ENCODE measurements around the gene HOXA10.

The HOXA10 gene

DNA sequence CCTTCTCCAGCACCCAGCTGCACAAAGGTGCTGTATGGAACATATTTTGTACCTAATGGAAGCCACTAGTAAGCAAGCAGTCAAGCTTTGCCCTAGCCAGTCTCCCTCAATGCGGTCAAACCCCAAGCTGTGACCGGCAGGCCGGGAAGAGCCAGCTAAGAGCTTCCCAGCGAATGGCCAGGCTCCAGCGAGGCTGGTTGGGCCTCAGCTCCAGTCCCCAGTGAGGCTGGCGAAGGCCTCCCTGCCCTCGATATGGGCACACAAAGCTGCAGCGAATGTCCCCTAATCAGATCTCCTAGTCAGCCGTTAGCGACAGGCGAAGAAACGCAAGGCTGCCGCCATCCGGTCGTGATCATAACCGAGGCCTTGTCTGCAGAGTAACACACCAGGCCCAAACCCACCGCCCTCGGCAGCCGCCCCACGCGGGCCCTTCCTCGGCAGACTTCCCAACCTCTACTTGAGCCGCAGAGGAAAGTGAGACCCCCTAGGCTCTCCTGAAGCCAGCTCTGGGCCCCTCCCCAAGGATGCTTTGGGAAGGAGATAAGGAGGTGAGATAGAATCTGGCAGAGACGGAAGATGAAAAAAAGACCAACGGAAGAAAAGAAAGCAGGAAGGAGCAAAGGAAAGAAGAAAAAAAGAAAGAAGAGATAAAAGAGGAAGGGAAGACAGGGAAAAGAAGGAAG is 5.7 kb downstream of the HOXA10 start:
- TF ChIP-seq, protein P1, sequence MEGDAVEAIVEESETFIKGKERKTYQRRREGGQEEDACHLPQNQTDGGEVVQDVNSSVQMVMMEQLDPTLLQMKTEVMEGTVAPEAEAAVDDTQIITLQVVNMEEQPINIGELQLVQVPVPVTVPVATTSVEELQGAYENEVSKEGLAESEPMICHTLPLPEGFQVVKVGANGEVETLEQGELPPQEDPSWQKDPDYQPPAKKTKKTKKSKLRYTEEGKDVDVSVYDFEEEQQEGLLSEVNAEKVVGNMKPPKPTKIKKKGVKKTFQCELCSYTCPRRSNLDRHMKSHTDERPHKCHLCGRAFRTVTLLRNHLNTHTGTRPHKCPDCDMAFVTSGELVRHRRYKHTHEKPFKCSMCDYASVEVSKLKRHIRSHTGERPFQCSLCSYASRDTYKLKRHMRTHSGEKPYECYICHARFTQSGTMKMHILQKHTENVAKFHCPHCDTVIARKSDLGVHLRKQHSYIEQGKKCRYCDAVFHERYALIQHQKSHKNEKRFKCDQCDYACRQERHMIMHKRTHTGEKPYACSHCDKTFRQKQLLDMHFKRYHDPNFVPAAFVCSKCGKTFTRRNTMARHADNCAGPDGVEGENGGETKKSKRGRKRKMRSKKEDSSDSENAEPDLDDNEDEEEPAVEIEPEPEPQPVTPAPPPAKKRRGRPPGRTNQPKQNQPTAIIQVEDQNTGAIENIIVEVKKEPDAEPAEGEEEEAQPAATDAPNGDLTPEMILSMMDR (IDR thresholded peaks at IDR 0.05; ENCODE audit: control insufficient read depth, extremely low read depth, insufficient read depth) = no peak
- no peak overlapping the region for H3K4me3 ChIP-seq (ENCODE audit: low read depth, low read length)
- no peak for DNase-seq (ENCODE audit: low read depth)

DNA sequence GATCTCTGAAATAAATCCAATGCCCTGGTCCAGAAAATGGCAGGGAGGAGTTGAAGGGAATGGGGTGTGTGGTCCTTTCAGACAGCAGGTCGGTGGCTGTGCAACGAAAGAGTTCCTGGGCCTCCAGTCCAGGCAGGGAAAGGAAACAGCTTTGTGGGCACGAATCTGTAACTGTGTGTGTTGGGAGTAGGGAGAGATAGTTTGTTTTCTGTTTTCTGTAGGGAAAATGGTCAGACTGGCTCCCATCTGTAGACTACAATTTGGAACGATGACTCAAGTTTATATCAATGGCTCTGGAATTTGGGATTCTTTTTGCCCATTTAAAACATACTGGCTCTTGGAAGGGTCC is 6.2 kb downstream of the HOXA10 start:
- TF ChIP-seq, protein P1 (IDR thresholded peaks at IDR 0.05; ENCODE audit: control insufficient read depth, extremely low read depth, insufficient read depth) = no peak
- no peak overlapping the region for H3K4me3 ChIP-seq (ENCODE audit: low read depth, low read length)
- DNase-seq (ENCODE audit: low read depth) = no peak

DNA sequence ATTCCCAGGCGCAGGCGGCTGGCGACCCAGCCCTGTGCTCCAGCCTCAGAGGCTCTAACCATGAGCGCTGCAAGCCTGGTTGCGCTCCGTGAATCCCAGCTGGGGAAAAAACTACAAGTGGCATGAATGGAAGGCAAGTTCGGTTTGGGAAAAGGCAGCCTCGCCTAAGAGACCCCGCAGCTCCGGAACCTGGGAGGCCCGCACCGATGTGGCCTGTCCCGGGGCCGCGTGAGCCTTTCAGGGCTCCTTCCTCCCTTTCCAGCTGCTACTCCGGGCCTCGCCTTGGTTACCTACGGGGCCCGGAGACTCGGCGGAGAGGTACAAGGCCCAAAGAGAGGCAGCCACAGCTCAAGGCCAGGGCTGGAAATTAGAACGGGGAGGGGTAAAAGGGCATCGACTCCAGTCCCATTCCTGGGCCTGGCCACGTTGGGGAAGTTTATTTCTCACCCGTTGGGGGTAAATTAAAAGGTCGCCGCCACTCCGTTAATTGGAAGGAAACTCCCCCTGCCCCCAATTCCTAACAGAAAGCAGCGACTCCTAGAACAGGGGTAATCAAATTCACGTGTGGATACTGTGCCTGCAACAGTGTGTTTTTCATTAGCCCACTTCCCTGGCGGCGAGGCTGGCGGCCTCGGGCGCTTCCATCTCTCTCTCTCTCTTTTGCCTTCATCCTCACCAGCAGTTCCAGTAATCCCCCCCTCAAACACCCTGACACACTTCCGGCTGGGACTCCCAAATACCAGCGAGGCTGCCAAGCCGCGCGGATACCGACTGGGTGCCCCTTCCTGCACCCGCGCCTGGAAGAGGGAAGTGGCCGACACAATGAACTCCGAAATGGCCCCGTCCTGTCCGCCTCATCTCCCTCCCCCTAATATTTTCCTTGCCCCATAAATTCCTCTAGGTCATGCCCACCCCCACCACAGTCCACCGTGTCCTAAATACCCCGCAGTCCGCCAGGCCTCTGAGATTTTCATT is 7.3 kb downstream of the HOXA10 start:
- H3K4me3 ChIP-seq (ENCODE audit: low read depth, low read length) = no peak overlapping the region
- TF ChIP-seq, protein P1 (IDR thresholded peaks at IDR 0.05; ENCODE audit: control insufficient read depth, extremely low read depth, insufficient read depth) = no peak
- DNase-seq (ENCODE audit: low read depth) = no peak

DNA sequence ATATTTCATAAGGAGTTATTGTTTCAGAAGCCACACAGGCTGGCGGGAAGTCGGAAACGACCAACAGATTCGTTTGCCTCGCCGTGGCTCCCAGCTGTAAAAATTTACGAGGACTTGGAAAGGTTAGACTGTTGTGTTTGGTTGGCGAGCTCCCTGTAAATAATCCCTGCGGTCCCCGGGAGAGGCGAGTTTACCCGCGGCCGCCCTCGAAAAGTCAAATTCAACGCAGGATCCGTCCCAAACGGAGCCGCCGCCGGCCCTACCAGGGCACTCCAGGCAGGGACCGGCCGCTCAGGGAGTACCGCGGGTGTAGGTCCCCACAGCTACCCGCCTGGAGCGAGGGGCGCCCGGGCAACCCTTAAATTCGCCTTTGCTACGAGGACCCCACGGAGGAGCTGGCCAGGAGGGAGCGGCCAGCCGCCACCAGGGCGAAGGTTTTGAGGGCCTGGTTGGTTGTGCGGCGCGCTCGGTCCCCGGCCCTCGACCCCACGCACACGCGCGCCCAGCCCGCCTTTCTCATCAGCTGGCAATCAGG is 8.1 kb downstream of the HOXA10 start:
- DNase-seq (ENCODE audit: low read depth) = no peak
- TF ChIP-seq, protein P1 (IDR thresholded peaks at IDR 0.05; ENCODE audit: control insufficient read depth, extremely low read depth, insufficient read depth) = no peak

GRCh38 chr7:27165089-27165995 is 8.8 kb downstream of the HOXA10 start, which contains the start of gene HOXA9:
TSS of gene HOXA9 (minus strand) at chr7:27165537. CDS start at chr7:27165457, 80 bp downstream.
- peak within 1 kb of the TSS; percentile 9; the same call in 1 of the 2 replicates for H3K4me3 ChIP-seq (ENCODE audit: low read depth, low read length)
- TF ChIP-seq, protein P1 (IDR thresholded peaks at IDR 0.05; ENCODE audit: control insufficient read depth, extremely low read depth, insufficient read depth) = no peak
- no peak for DNase-seq (ENCODE audit: low read depth)

More for the DNA sequence above, 8.1 kb downstream of the HOXA10 start:
- peak overlapping the region; percentile 9; the same call in 1 of the 2 replicates for H3K4me3 ChIP-seq (ENCODE audit: low read depth, low read length)

Measured in LNCaP clone FGC (cell line).